ENCODE data around the gene LRRC4C. TPM values are rescaled to one million over a fixed set of nuclear protein-coding genes. Genes with fewer than 3 reads are reported as not detected.

Gene LRRC4C
- total and polyA plus RNA-seq, 4 donors: 0.33 to 5.3 (median 0.43) TPM

DNA sequence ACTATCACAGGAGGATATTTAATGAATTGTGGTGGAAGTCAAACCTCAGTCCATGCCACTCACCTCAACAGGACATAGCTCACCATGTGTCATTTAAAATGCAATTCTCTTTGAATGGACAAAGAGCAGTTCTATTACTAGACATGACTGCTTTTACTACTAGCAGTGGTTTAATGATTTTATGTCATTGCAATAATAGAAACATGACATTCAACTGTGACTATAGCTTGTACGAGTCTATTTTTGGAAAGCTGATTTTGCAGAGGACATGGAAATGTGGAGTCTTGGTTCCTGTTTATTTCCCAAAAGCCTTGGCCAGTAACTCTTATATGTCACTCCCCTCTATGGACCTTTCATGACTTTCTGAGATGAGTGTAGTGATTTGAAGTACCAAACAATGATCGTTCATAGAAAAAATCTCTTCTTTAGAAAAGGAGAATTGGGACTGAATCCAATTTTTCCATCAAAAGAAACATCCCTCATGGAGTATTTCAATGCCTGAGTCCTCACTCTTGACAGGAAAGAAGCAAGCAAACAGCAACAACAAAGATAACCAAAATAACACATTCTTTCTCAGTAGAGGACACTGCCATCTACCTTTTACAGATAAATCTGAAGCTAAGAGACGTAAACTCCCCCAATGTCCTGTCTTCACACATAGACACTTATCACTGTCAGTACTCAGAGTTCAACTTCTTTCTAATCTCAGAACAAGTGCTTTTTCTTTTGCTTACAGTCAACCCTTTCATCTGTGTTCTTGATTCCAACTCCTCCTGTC lies 233.4 kb downstream of the LRRC4C start:
- DNase-seq (no peak), ATAC-seq (ENCODE audit: insufficient read depth, low FRiP score) (no peak)
- no peaks in the 10 kb centered on the region for H3K36me3 ChIP-seq (ENCODE audit: control insufficient read depth in 4 of 4, insufficient read depth in 4 of 4, low read length in 4 of 4)
- 58 to 61% methylated on average over 3 of the region's 3 CpGs for WGBS, 2 donors
- H3K9ac ChIP-seq (ENCODE audit: insufficient read depth in 1 of 2, low read length in 2 of 2): no peak overlapping the region
- TF ChIP-seq, protein P1, sequence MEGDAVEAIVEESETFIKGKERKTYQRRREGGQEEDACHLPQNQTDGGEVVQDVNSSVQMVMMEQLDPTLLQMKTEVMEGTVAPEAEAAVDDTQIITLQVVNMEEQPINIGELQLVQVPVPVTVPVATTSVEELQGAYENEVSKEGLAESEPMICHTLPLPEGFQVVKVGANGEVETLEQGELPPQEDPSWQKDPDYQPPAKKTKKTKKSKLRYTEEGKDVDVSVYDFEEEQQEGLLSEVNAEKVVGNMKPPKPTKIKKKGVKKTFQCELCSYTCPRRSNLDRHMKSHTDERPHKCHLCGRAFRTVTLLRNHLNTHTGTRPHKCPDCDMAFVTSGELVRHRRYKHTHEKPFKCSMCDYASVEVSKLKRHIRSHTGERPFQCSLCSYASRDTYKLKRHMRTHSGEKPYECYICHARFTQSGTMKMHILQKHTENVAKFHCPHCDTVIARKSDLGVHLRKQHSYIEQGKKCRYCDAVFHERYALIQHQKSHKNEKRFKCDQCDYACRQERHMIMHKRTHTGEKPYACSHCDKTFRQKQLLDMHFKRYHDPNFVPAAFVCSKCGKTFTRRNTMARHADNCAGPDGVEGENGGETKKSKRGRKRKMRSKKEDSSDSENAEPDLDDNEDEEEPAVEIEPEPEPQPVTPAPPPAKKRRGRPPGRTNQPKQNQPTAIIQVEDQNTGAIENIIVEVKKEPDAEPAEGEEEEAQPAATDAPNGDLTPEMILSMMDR (IDR thresholded peaks at IDR 0.05; ENCODE audit: control extremely low read depth, extremely low read depth): no peak
- peaks cover 0 to 3% (median 0%) of the 10 kb centered on the region in 5 donors for H3K4me1 ChIP-seq (ENCODE audit: control insufficient read depth in 5 of 5, insufficient read depth in 5 of 5, low read length in 5 of 5)
- peaks cover 0 to 4% (median 0%) of the 10 kb centered on the region in 4 donors for H3K9me3 ChIP-seq (ENCODE audit: control insufficient read depth in 4 of 4, insufficient read depth in 3 of 4, low read length in 3 of 4)
- H3K27ac ChIP-seq (ENCODE audit: low read depth in 1 of 2, low read length in 1 of 2): no peak overlapping the region
- no peaks in the 10 kb centered on the region for H3K27me3 ChIP-seq (ENCODE audit: control insufficient read depth in 3 of 3, insufficient read depth in 3 of 3, low read length in 2 of 3)
- H3K4me3 ChIP-seq: no peak overlapping the region

DNA sequence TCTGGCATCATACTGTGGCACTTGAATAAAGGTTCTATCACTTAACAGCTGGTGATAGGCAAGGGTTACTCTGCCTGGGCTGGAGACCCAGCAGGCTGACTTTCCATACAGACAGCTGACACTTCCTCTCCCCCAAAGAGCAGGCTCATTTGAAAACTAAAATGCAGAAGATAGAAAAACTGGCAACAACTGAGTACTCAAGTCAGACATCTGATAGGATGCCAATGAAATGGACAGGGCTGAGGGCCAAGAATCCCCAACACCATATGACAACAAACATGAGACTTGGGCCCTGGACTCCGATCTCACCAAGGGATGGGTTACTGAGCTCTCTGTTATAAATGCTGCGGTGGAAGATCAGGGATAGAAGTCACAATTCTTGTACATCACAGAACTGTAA lies 237.2 kb downstream of the LRRC4C start:
- 79 to 83% methylated on average over 2 of the region's 2 CpGs for WGBS, 2 donors
- Histone ChIP-seq H3K36me3 (ENCODE audit: control insufficient read depth in 4 of 4, insufficient read depth in 4 of 4, low read length in 4 of 4) (no peaks in the 10 kb centered on the region), H3K9me3 (ENCODE audit: control insufficient read depth in 4 of 4, insufficient read depth in 3 of 4, low read length in 3 of 4) (peaks cover 0 to 4% (median 0%) of the 10 kb centered on the region in 4 donors), H3K27me3 (ENCODE audit: control insufficient read depth in 3 of 3, insufficient read depth in 3 of 3, low read length in 2 of 3) (no peaks in the 10 kb centered on the region), H3K9ac (ENCODE audit: insufficient read depth in 1 of 2, low read length in 2 of 2) (no peak overlapping the region), H3K4me1 (ENCODE audit: control insufficient read depth in 5 of 5, insufficient read depth in 5 of 5, low read length in 5 of 5) (peaks cover 0 to 3% (median 0%) of the 10 kb centered on the region in 5 donors), H3K27ac (ENCODE audit: low read depth in 1 of 2, low read length in 1 of 2) (no peak overlapping the region), H3K4me3 (no peak overlapping the region)
- TF ChIP-seq, protein P1 (IDR thresholded peaks at IDR 0.05; ENCODE audit: control extremely low read depth, extremely low read depth): no peak
- DNase-seq (no peak), ATAC-seq (ENCODE audit: insufficient read depth, low FRiP score) (no peak)

DNA sequence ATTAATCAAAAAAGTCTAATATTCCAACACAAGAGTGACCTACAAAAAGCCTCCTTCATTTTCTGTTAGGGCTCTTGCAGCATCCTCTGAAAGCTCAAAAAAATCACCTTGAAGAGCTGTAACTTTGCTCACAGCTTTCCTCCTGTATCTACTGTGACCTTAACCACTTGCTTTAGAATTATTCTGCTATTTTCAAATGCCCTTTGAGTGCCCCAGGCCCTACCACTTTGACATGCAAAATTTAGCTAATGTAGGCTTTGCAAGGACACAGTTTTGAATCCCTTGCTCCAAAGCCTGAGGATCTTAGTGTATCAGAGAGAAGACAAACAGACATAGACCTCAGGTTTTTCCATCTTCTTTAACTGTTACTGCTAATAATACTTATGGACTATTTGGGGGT lies 253.1 kb downstream of the LRRC4C start:
- no peak overlapping the region for H3K9ac ChIP-seq (ENCODE audit: insufficient read depth in 1 of 2, low read length in 2 of 2)
- no peaks in the 10 kb centered on the region for H3K9me3 ChIP-seq (ENCODE audit: control insufficient read depth in 4 of 4, insufficient read depth in 3 of 4, low read length in 3 of 4)
- no peak overlapping the region for H3K4me3 ChIP-seq
- TF ChIP-seq, protein P1 (IDR thresholded peaks at IDR 0.05; ENCODE audit: control extremely low read depth, extremely low read depth): no peak
- H3K36me3 ChIP-seq (ENCODE audit: control insufficient read depth in 4 of 4, insufficient read depth in 4 of 4, low read length in 4 of 4): no peaks in the 10 kb centered on the region
- H3K27me3 ChIP-seq (ENCODE audit: control insufficient read depth in 3 of 3, insufficient read depth in 3 of 3, low read length in 2 of 3): no peaks in the 10 kb centered on the region
- ATAC-seq (ENCODE audit: insufficient read depth, low FRiP score) (no peak), DNase-seq (no peak)
- peaks cover 0 to 2% (median 0%) of the 10 kb centered on the region in 5 donors for H3K4me1 ChIP-seq (ENCODE audit: control insufficient read depth in 5 of 5, insufficient read depth in 5 of 5, low read length in 5 of 5)
- no peak overlapping the region for H3K27ac ChIP-seq (ENCODE audit: low read depth in 1 of 2, low read length in 1 of 2)

Data from lung (tissue), 12 donors.